GM10847 (cell line): Measurements from ENCODE around the gene ADCY5.

Experiments used
- POLR2A ChIP-seq: IDR thresholded peaks from 2 replicates; pipeline ENCODE4 v1.6.1; 2011; ENCODE audit not compliant: insufficient read length; ENCODE audit errors: extremely low read depth

Gene ADCY5

DNA sequence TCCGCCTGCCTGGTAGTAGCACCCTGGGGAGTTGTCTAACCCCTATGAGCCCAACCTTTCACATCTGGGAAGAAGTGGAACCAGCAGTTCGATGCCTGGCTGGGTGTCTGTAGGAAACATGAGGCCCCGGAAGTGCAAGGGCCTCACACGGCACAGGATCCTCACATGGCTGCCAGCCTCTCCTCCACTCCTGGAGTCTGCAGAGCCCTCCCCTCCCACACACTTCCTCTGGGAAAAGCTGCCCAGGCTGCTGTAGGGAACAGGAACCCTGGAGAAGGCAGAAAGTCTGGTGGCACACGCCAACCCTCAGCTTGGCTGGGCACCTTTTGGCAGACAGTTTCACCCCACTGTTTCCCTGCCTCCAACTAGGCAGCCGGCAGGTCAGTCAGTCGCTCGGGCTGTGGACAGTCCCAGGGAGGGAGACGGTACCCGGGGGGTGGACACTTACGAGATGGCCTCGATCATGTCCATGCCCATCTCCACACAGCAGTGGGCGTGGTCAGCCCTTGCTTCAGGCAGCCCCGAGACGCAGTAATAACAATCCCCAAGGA lies 118.4 kb downstream of the ADCY5 start:
- TF ChIP-seq POLR2A, result no peak

DNA sequence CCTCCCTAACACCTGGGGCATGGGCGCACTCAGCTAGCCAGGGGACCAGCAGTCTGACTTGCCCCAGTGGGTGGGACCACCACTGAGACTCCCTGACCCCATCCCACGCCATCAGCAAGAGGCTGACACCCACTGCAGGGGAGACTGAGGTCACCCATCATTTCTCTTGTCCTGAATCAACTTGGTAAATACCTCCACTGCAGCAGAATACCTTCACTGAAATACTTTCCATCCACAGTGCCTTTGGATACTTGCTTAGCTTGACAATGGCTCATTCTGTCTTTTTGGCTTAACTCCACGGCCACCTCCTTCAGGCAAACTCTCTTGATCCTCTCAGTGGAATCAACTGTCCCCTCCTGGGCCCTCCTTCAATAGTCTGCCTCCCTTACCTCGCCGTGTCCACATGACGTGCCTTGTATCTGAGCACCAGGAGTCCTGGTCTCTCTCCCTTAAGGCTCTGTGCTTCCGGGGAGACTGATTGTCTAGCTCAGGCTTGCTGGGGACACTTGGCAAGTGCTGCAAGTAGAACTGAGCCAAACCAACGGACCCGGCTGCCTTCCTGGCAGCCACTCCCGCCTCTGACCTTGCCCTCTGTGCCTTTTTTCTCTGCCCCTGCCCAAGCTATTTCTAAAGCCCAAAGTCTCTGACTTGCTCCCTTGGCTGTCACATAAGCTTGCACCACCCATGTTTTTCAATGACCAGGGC lies 119.1 kb downstream of the ADCY5 start:
- TF ChIP-seq POLR2A, result no peak

DNA sequence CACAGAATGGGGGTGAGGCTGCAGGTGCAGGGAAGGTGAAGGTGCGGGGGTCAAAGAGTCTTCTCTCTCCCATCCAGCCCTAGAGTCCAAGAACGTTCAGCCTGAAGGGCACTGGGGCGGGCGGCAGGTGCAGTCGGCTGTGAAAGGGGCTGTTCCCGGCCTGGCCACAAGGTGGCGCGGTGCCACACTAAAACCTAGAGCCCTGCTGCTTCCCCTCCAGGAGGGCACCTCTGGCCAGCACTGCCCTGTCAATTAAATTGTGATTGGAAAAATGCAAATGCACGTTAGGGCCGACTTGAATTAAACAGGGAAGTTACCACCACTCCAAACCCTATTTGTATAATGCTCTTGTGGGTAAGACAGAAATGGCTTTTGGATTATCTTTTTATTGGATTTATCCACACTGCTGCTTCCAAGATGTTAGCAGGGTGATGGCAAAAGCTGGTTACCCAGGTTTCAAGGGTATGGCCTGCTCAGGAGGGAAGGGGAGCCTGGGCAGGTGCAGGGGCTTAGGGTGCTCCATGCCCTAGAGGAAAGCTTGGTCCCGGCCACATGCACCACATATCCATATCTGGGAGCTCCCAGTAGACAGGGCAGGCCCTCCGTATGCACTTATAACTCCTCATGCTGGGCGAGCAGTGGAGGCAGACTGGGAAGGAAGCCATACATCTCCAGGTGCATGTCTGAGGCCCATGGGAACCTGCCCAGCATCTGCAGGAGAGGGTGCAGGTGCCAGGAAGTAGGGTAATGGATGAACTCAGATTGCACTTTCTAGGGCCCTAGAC lies 119.8 kb downstream of the ADCY5 start:
- no peak for TF ChIP-seq POLR2A

DNA sequence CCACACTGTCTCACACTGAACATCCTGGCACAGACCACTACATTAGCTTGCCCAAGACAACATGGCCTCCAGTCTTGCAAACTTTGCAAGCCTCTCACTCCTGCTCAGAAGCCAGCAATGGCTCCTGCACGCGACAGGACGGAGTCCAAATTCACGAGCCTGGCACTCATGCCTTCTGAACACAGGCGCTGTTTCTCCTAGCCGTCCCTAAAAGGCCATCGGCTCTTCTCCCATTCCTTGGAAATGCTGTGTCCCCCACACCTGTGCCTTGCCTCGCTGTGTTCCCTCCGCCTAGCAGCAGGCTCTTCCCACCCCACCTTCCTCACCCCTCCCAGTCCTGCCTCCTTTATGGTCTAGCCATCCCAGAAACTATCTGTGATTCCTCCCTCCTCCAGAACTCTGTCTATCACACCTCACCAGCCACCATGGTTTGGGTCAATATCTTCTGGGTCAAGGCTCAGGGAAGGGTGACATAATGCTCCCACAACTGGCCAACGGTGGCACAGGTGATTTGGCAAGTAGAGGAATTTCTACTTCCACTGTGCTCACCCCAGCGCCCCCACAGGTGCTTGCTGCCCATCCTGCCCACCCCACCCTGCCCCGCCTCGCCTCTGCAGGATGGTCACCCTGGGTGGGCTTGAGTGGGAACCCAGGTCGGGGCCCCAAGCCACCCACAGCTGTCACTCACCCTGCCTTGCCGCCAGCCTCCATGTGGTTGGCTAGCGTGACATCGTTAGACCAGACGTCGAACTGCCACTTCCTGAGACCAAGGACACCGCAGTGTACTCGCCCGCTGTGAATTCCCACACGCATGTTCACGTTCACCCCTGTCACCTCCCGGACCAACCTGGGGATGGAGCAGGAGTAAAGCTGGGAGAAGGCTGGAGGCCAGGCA lies 120.7 kb downstream of the ADCY5 start:
- no peak for TF ChIP-seq POLR2A

GRCh38 chr3:123327480-123327879 lies 121.4 kb downstream of the ADCY5 start:
- TF ChIP-seq POLR2A, result no peak

DNA sequence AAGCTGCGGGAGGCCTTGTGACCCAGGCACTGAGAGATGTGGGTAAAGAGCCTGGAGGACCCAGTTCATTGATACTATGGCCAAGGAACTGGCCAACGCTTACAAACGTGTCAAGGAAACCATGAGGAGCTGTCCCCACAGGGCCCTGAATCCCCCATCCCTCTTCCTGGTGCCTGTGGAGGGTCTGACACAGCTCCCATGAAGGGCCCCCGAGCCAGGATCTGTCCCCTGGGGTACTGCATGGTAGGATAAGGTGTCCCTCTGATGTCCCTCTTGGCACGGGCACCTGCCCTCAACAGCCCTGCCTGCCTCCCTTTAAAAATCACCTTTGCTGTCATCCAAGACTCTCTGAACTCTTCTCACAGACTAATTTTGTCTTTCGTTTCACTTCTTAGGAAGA lies 122.4 kb downstream of the ADCY5 start:
- no peak for TF ChIP-seq POLR2A

DNA sequence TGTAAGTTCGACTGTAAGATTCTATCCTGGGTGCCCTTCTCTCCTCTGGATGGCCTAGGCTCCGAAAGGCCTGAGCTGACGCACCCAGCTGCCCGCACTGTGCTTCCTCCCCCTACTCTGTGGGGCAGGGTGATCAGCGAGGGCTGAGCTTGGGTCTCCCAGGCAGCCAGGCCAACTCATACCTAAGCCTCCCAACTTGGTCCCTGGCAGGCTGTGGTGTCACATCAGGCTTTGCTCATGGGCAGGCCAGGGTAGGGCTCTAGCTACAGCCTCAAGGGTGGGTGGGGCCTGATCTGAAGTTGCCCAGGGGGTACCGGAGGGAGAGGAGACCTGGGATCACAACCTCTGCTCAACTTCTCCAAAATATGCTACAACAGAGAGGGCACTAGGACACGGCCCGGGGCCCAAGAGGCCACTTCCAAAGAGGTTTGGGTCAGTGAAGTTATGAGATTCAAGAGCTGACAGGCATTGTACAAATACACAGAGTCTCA lies 123.1 kb downstream of the ADCY5 start:
- no peak for TF ChIP-seq POLR2A

DNA sequence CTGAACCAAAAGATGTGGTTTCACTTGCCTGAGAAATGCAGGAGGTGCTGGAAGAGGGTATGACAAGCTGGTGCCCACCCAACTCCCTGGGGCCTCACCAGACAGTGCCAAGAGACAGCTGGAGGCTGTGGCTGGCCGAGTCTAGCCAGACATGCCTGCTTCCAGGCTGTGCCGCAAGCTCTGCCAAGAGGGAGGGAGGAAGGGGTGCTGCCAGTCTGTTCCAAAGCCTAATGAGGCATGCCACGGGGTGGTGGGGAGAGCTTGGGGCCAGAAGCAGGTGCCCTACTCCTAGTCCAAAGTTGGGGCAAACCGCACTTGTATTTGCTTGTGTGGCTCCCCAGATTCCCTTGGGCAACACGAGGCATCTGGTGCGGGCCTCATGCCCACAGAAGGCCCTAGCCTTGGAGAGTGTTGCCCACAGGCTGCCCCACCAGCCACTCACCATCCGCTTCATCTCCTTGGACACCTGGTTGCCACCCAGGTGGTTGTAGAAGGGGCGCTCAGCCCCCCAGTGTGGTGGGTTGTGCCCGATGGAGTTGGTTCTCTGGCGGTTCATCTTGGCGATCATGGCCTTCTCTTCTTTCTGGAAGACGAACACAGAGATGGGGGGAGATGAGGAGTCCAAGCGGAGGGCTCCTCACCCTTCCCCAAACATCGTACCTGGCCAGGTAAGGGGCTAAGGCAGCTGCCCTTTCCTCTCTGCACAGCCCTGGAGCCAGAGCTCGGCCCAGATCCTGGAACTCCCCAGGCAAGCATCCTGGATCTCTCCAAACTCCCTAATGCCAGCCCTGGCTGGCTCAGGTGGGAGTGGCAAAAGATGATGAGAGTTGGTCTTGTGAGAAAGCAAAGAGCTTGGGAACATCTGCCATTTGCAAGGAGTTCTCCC lies 123.8 kb downstream of the ADCY5 start:
- TF ChIP-seq POLR2A, result no peak

DNA sequence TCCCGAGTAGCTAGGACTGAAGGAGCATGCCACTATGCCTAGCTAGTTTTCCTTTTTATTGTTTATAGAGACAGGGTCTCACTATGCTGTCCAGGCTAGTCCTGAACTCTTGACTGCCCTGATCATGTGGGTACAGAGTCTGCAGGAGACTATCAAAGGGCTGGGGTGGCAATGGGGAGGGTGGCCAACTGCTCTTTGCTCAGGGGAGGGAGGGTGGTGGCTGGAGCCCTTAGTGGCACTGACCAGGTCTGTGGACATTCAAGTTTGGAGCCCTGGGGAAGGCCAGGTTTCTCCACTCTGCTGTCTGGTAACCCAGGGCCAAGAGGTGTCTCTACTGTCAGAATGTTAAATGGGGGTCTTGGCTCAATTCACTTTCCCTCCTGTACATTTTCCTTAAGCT lies 125.1 kb downstream of the ADCY5 start:
- no peak for TF ChIP-seq POLR2A

DNA sequence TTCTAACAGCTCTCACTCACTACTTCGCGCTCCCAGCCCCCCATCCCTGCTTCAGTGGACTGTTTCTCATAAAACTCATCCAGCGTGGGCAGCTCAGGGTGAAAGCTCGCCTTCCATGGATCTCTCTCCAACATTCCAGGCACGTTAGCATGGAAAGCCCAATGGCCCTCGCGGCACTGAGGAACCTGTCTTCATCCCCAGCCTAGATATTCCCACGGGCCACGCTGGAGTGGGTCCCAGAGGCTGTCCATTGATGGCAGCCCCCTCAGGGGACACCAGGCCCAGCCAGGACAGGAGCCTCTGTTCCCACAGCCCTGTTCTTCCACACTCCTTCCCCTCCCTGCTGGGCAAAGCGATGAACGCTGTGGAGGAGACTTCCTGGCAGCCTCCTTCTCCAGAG lies 126.0 kb downstream of the ADCY5 start:
- no peak for TF ChIP-seq POLR2A

DNA sequence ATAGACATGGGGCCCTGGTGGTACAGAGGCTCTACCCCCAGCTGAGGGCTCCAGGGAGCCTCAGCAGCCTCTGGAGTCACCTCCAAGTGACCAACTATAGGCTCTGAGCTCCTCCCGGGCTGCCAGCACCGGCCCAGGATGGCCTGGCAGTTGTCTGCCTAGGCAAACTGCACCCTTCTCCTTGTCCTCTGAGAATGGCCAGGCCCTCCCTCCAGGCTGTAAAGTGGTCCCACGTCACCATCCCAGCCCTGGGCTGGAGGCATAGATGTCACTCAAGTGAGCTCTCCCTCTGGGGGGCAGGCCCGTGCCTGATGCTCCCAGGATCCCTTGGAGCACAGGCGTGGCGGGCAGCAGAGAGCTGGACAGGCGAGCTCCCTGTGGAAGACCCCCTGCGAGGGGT lies 127.1 kb downstream of the ADCY5 start:
- TF ChIP-seq POLR2A, result no peak

DNA sequence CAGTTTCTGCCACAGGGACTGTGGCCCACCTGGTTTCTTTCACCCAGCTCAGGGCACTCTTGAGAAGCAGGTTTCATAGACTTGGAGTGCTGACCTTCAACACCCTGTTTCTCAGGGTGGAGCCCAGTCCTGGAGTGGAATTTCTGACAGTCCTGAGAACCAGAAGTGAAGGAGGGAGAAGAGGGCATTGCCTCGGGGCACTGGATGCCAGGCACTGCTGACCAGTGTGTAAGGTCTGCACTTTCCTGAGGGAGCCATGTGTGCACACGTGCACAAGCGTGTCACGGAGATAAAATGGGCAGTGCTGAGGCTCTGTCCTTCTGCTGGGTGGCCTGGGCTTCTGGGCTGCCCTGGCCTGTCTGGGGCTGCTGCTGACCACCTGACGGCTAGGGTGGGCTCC lies 128.7 kb downstream of the ADCY5 start:
- no peak for TF ChIP-seq POLR2A

DNA sequence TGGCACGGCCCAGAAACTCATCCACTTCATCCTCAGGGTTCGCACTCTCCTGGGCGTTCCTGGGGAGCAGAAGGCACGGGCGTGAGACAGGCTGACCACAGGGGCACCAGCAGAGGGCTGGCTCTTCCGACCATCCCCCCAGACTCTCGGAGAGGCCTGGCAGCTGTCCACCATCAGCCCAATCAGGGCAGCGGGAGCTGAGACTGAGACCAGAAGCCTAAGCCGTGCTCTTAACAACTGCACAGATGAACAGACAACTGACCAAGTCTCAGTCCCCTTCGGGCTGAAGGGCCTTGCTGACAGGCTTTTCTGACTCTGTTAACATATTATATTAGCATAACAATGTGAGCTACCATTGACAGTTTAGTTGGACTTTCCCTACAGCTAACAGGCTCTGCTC lies 129.1 kb downstream of the ADCY5 start:
- TF ChIP-seq POLR2A, result no peak

GRCh38 chr3:123318374-123318773 lies 130.5 kb downstream of the ADCY5 start:
- no peak for TF ChIP-seq POLR2A
